IMR-90 (cell line): ENCODE data around the gene SEZ6L2. TPM values are rescaled to one million over a fixed set of nuclear protein-coding genes. Genes with fewer than 3 reads are reported as not detected.

Source experiments
- ATAC-seq: fragments of 200-7000 bp; cut with Tn5 transposase; 2 replicates; pipeline ENCODE4 v1.9.1; 2020; ENCODE audit warnings: low read depth, mild to moderate bottlenecking, moderate library complexity
- BruUV-seq: library from RNA; stranded (reverse); fragments of 400-500 nt; replicated peaks from 2 replicates; lab custom pipeline; 2021; lab: Mats Ljungman, UMichigan
- CTCF ChIA-PET: fragments of 300-600 bp; formaldehyde crosslinking; extraction: SDS; loops from one replicate; lab custom pipeline; 2021; ENCODE audit warnings: antibody characterized with exemption; lab: Yijun Ruan, JAX
- POLR2A ChIA-PET: fragments of 300-600 bp; sonication (Branson Sonifier 250); formaldehyde crosslinking; loops from one replicate; lab custom pipeline; 2022; ENCODE audit warnings: antibody characterized with exemption; ENCODE audit not compliant: unreplicated experiment; lab: Charles Lee
- DNase-seq: peaks from one replicate; pipeline ENCODE4 v3.0.0; 2013
- H2AFZ ChIP-seq: replicated peaks from 2 replicates; pipeline ENCODE3; 2013; ENCODE audit warnings: low read length, mild to moderate bottlenecking; ENCODE audit not compliant: poor library complexity
- H2AK5ac ChIP-seq: 2 replicates; pipeline ENCODE4 v1.6.1; 2013; ENCODE audit warnings: low read depth, low read length, inconsistent platforms
- H2AK9ac ChIP-seq: replicated peaks from 2 replicates; pipeline ENCODE3; 2013; ENCODE audit warnings: mild to moderate bottlenecking, low read depth, low read length, moderate library complexity; ENCODE audit not compliant: poor library complexity
- H2BK120ac ChIP-seq: 2 replicates; pipeline ENCODE4 v1.6.1; 2013; ENCODE audit warnings: low read depth, low read length, inconsistent platforms
- H2BK15ac ChIP-seq: 3 replicates; pipeline ENCODE4 v1.6.1; 2013; ENCODE audit warnings: low read depth, low read length, inconsistent platforms
- H2BK20ac ChIP-seq: 2 replicates; pipeline ENCODE4 v1.6.1; 2013; ENCODE audit warnings: low read depth, mild to moderate bottlenecking, inconsistent platforms, low read length, moderate library complexity
- H2BK5ac ChIP-seq: 2 replicates; pipeline ENCODE4 v1.6.1; 2013; ENCODE audit warnings: mild to moderate bottlenecking, low read depth, low read length, inconsistent platforms; ENCODE audit not compliant: poor library complexity, severe bottlenecking
- H3K14ac ChIP-seq: replicated peaks from 2 replicates; pipeline ENCODE4 v1.6.1; 2013; ENCODE audit warnings: low read depth, low read length, inconsistent platforms
- H3K18ac ChIP-seq: 2 replicates; pipeline ENCODE4 v1.6.1; 2013; ENCODE audit warnings: low read depth, low read length, control low read depth
- H3K23ac ChIP-seq: 2 replicates; pipeline ENCODE4 v1.6.1; 2013; ENCODE audit warnings: low read depth, low read length, inconsistent platforms
- H3K27ac ChIP-seq: 2 replicates; pipeline ENCODE4 v1.5.1; 2013; ENCODE audit warnings: mild to moderate bottlenecking, control low read depth, low read length; ENCODE audit not compliant: insufficient read depth
- H3K27me3 ChIP-seq: 2 replicates; pipeline ENCODE4 v1.6.1; 2013; ENCODE audit warnings: low read length; ENCODE audit not compliant: control insufficient read depth, insufficient read depth
- H3K36me3 ChIP-seq: 2 replicates; pipeline ENCODE4 v1.6.1; 2013; ENCODE audit warnings: low read length, mixed read lengths; ENCODE audit not compliant: control insufficient read depth, insufficient read depth
- H3K4ac ChIP-seq: 2 replicates; pipeline ENCODE4 v1.6.1; 2013; ENCODE audit warnings: low read depth, low read length, inconsistent platforms
- H3K4me1 ChIP-seq: 2 replicates; pipeline ENCODE4 v1.6.1; 2013; ENCODE audit warnings: low read length, mixed read lengths; ENCODE audit not compliant: control insufficient read depth, insufficient read depth
- H3K4me2 ChIP-seq: 2 replicates; pipeline ENCODE4 v1.6.1; 2013; ENCODE audit warnings: low read depth, mild to moderate bottlenecking, control low read depth, low read length, moderate library complexity
- H3K4me3 ChIP-seq: 2 replicates; pipeline ENCODE4 v1.5.1; 2013; ENCODE audit warnings: low read depth, mild to moderate bottlenecking, control low read depth, low read length, moderate library complexity; ENCODE audit not compliant: insufficient read depth
- H3K56ac ChIP-seq: 2 replicates; pipeline ENCODE4 v1.6.1; 2013; ENCODE audit warnings: low read length, inconsistent platforms; ENCODE audit not compliant: insufficient read depth; ENCODE audit errors: extremely low read depth
- H3K79me1 ChIP-seq, 2 experiments: 2 replicates each; pipeline ENCODE4 v1.6.1; 2013; ENCODE audit warnings: low read length in 2 of 2, inconsistent platforms in 1 of 2, low read depth in 1 of 2
- H3K9ac ChIP-seq: 2 replicates; pipeline ENCODE4 v1.6.1; 2013; ENCODE audit warnings: low read depth, low read length, control low read depth
- H3K9me1 ChIP-seq: 2 replicates; pipeline ENCODE4 v1.6.1; 2013; ENCODE audit warnings: low read length, inconsistent platforms; ENCODE audit not compliant: insufficient read depth
- H3K9me3 ChIP-seq: 2 replicates; pipeline ENCODE4 v1.6.1; 2013; ENCODE audit warnings: low read length; ENCODE audit not compliant: control insufficient read depth, insufficient read depth
- H4K20me1 ChIP-seq: 2 replicates; pipeline ENCODE4 v1.6.1; 2013; ENCODE audit warnings: low read length, inconsistent platforms; ENCODE audit not compliant: insufficient read depth
- H4K5ac ChIP-seq: 2 replicates; pipeline ENCODE4 v1.6.1; 2013; ENCODE audit warnings: mild to moderate bottlenecking, low read depth, low read length, control low read depth
- H4K8ac ChIP-seq, 2 experiments: 2 replicates each; pipeline ENCODE4 v1.6.1; 2013; ENCODE audit warnings: low read depth in 2 of 2, low read length in 2 of 2, control low read depth in 1 of 2, inconsistent platforms in 1 of 2
- H4K91ac ChIP-seq: 2 replicates; pipeline ENCODE4 v1.6.1; 2013; ENCODE audit warnings: low read depth, low read length, inconsistent platforms; ENCODE audit not compliant: insufficient read depth
- RCOR1 ChIP-seq: IDR thresholded peaks from 2 replicates; pipeline ENCODE4 v1.6.1; 2012; ENCODE audit warnings: mild to moderate bottlenecking, low read length, improper control_type of control experiment; ENCODE audit not compliant: insufficient replicate concordance
- USF2 ChIP-seq: fragments of 150-350 bp; IDR thresholded peaks from 2 replicates; pipeline ENCODE4 v1.6.1; 2017; ENCODE audit warnings: mild to moderate bottlenecking, antibody characterized with exemption, low read length, low read depth
- WGBS, 2 experiments: methylation state at CpG; one replicate each; pipeline versions ENCODE4 v1.1.5 to v1.1.7; 2013; ENCODE audit warnings: missing lambda C conversion rate in 2 of 2; ENCODE audit not compliant: insufficient read length in 1 of 2; ENCODE audit errors: extremely low coverage in 2 of 2; 5-methylcytosine and 5-hydroxymethylcytosine counted together
- dilution Hi-C: fragments of 300-500 bp; cut with HindIII; formaldehyde crosslinking; loops from one replicate; pipeline ENCODE4 v1.14.3; 2018; ENCODE audit warnings: low sequenced_read_pairs; ENCODE audit not compliant: unreplicated experiment
- in situ Hi-C: fragments of 300-500 bp; cut with MboI; formaldehyde crosslinking; loops from 3 replicates; pipeline ENCODE4 v1.14.3; 2019; ENCODE audit warnings: low sequenced_read_pairs, inconsistent platforms, mixed read lengths
- intact Hi-C: fragments of 100-400 bp; cut with micrococcal nuclease; formaldehyde crosslinking; loops from 2 replicates; pipeline ENCODE4 v1.10.0; 2022
- polyA plus RNA-seq, 3 experiments: library from polyadenylated mRNA; depleted of rRNA; stranded (reverse); fragments of >200 nt; gene quantifications; 2 replicates each; pipeline ENCODE4 v1.2.3, GENCODE V29; 2012; ENCODE audit warnings: low replicate concordance in 1 of 3
- total RNA-seq: library from RNA; depleted of rRNA; stranded (reverse); fragments of >200 nt; gene quantifications from 2 replicates; pipeline ENCODE4 v1.2.3, GENCODE V29; 2012

The SEZ6L2 gene
- total and polyA plus RNA-seq, 2 of the 4 experiments (the other 2 are of a cell fraction) = 0.72 to 10.5 TPM

- H2BK15ac ChIP-seq = no peak overlapping the region
- WGBS, 2 experiments = no CpG with 5 or more reads among the region's 7 CpGs
- H3K9ac ChIP-seq = no peak overlapping the region
- dilution Hi-C loops = no loop called here
- H3K9me3 ChIP-seq = no peaks in the 10 kb centered on the region
- BruUV-seq = no TSS peak
- peaks cover 2% of the 10 kb centered on the region; the same call in 1 of the 2 replicates for H3K4me1 ChIP-seq
- H2BK5ac ChIP-seq = no peak overlapping the region
- H3K14ac ChIP-seq = no peak overlapping the region
- H2AFZ ChIP-seq = peak overlapping the region; percentile 43
- CTCF ChIA-PET = no interaction called here
- intact Hi-C loops = no loop called here
- H3K18ac ChIP-seq = no peak overlapping the region
- H3K23ac ChIP-seq = no peak overlapping the region
- H4K8ac ChIP-seq = peak overlapping the region in 1 of 2 experiments; percentile 60; a peak in 2 of 4 replicates
- no peak overlapping the region for H3K4me2 ChIP-seq
- no peak overlapping the region for H3K27ac ChIP-seq
- no peak overlapping the region for H3K4ac ChIP-seq
- no peak overlapping the region for H4K5ac ChIP-seq
- no peak overlapping the region for H3K56ac ChIP-seq
- H3K36me3 ChIP-seq = peaks cover 8% of the 10 kb centered on the region
- TF ChIP-seq USF2 (peak; percentile 89), RCOR1 (no peak)
- DNase-seq = peak; percentile 72
- no peak overlapping the region for H3K4me3 ChIP-seq
- H2BK120ac ChIP-seq = no peak overlapping the region
- POLR2A ChIA-PET = no interaction called here
- peaks cover 3% of the 10 kb centered on the region; the same call in 1 of the 2 replicates for H3K9me1 ChIP-seq
- H3K79me1 ChIP-seq = no peaks in the 10 kb centered on the region
- H2BK20ac ChIP-seq = no peak overlapping the region
- peak; percentile 5; the same call in 1 of the 2 replicates for ATAC-seq
- peak overlapping the region; percentile 63 for H2AK9ac ChIP-seq
- no peak overlapping the region for H4K91ac ChIP-seq
- in situ Hi-C loops = no loop called here
- no peaks in the 10 kb centered on the region for H4K20me1 ChIP-seq
- no peaks in the 10 kb centered on the region for H3K27me3 ChIP-seq
- H2AK5ac ChIP-seq = no peak overlapping the region
Measured at GRCh38 chr16:29852654-29853053, 46.7 kb downstream of the SEZ6L2 start.
